ENCODE measurements around the gene LRP1B. TPM values are rescaled to one million over a fixed set of nuclear protein-coding genes. Genes with fewer than 3 reads are reported as not detected.

LRP1B gene
- total RNA-seq, 2 experiments from 2014 or later, result not detected

- Mint-ChIP-seq H3K4me3 (no peak overlapping the region), H3K9me3 (ENCODE audit: low read depth) (peaks cover 2% of the 10 kb centered on the region), H3K36me3 (ENCODE audit: low read depth) (no peaks in the 10 kb centered on the region), H3K4me1 (no peaks in the 10 kb centered on the region), H3K27me3 (no peaks in the 10 kb centered on the region), H3K27ac (no peak overlapping the region)
- POLR2A ChIA-PET, result no interaction called here
- intact Hi-C loops (cut with DNase I, micrococcal nuclease), result no loop called here
- ATAC-seq, result no peak
- CTCF ChIA-PET, result no interaction called here
- no peak for DNase-seq
Measured at GRCh38 chr2:141482697-141483096, 648.1 kb downstream of the LRP1B start.

GRCh38 chr2:141475801-141476200 is 655.0 kb downstream of the LRP1B start:
- ChIA-PET POLR2A (no interaction called here), CTCF (no interaction called here)
- peaks cover 3% of the 10 kb centered on the region for H3K9me3 Mint-ChIP-seq (ENCODE audit: low read depth)
- H3K4me1 Mint-ChIP-seq, result no peaks in the 10 kb centered on the region
- H3K36me3 Mint-ChIP-seq (ENCODE audit: low read depth), result no peaks in the 10 kb centered on the region
- intact Hi-C loops (cut with DNase I, micrococcal nuclease), result no loop called here
- ATAC-seq (no peak), DNase-seq (no peak)
- no peak overlapping the region for H3K27ac Mint-ChIP-seq
- no peak overlapping the region for H3K4me3 Mint-ChIP-seq
- H3K27me3 Mint-ChIP-seq, result no peaks in the 10 kb centered on the region

GRCh38 chr2:141468761-141469160 is 662.1 kb downstream of the LRP1B start:
- DNase-seq, result no peak
- H3K9me3 Mint-ChIP-seq (ENCODE audit: low read depth), result peaks cover 3% of the 10 kb centered on the region
- H3K4me1 Mint-ChIP-seq, result no peaks in the 10 kb centered on the region
- no peak overlapping the region for H3K27ac Mint-ChIP-seq
- ChIA-PET CTCF (no interaction called here), POLR2A (no interaction called here)
- no peak for ATAC-seq
- H3K27me3 Mint-ChIP-seq, result no peaks in the 10 kb centered on the region
- H3K4me3 Mint-ChIP-seq, result no peak overlapping the region
- intact Hi-C loops (cut with DNase I, micrococcal nuclease), result no loop called here
- no peaks in the 10 kb centered on the region for H3K36me3 Mint-ChIP-seq (ENCODE audit: low read depth)

GRCh38 chr2:141467331-141467730 is 663.5 kb downstream of the LRP1B start:
- H3K4me1 Mint-ChIP-seq, result no peaks in the 10 kb centered on the region
- no peak for DNase-seq
- CTCF ChIA-PET, result no interaction called here
- POLR2A ChIA-PET, result no interaction called here
- H3K27ac Mint-ChIP-seq, result no peak overlapping the region
- intact Hi-C loops (cut with DNase I, micrococcal nuclease), result no loop called here
- ATAC-seq, result no peak
- no peaks in the 10 kb centered on the region for H3K36me3 Mint-ChIP-seq (ENCODE audit: low read depth)
- no peaks in the 10 kb centered on the region for H3K27me3 Mint-ChIP-seq
- no peak overlapping the region for H3K4me3 Mint-ChIP-seq
- H3K9me3 Mint-ChIP-seq (ENCODE audit: low read depth), result peaks cover 3% of the 10 kb centered on the region

- Mint-ChIP-seq H3K9me3 (ENCODE audit: low read depth) (peaks cover 3% of the 10 kb centered on the region), H3K36me3 (ENCODE audit: low read depth) (no peaks in the 10 kb centered on the region), H3K27ac (no peak overlapping the region), H3K4me1 (no peaks in the 10 kb centered on the region), H3K4me3 (no peak overlapping the region), H3K27me3 (no peaks in the 10 kb centered on the region)
- POLR2A ChIA-PET, result no interaction called here
- ATAC-seq (no peak), DNase-seq (no peak)
- intact Hi-C loops (cut with DNase I, micrococcal nuclease), result no loop called here
- CTCF ChIA-PET, result no interaction called here
Measured at GRCh38 chr2:141464995-141465394, 665.8 kb downstream of the LRP1B start.

GRCh38 chr2:141458351-141458750 is 672.5 kb downstream of the LRP1B start:
- ChIA-PET POLR2A (no interaction called here), CTCF (no interaction called here)
- ATAC-seq, result no peak
- H3K4me1 Mint-ChIP-seq, result no peaks in the 10 kb centered on the region
- no peak overlapping the region for H3K4me3 Mint-ChIP-seq
- no peaks in the 10 kb centered on the region for H3K27me3 Mint-ChIP-seq
- no peak overlapping the region for H3K27ac Mint-ChIP-seq
- H3K9me3 Mint-ChIP-seq (ENCODE audit: low read depth), result peaks cover 5% of the 10 kb centered on the region
- intact Hi-C loops (cut with DNase I, micrococcal nuclease), result no loop called here
- no peak for DNase-seq
- no peaks in the 10 kb centered on the region for H3K36me3 Mint-ChIP-seq (ENCODE audit: low read depth)

GRCh38 chr2:141455877-141456276 is 674.9 kb downstream of the LRP1B start:
- Mint-ChIP-seq H3K4me3 (no peak overlapping the region), H3K9me3 (ENCODE audit: low read depth) (peaks cover 6% of the 10 kb centered on the region), H3K27ac (no peak overlapping the region), H3K27me3 (no peaks in the 10 kb centered on the region), H3K4me1 (no peaks in the 10 kb centered on the region), H3K36me3 (ENCODE audit: low read depth) (no peaks in the 10 kb centered on the region)
- POLR2A ChIA-PET, result no interaction called here
- CTCF ChIA-PET, result no interaction called here
- intact Hi-C loops (cut with DNase I, micrococcal nuclease), result no loop called here
- ATAC-seq (no peak), DNase-seq (no peak)

GRCh38 chr2:141455211-141455826 is 675.5 kb downstream of the LRP1B start:
- H3K27me3 Mint-ChIP-seq, result no peaks in the 10 kb centered on the region
- ChIA-PET POLR2A (no interaction called here), CTCF (no interaction called here)
- H3K4me1 Mint-ChIP-seq, result no peaks in the 10 kb centered on the region
- H3K4me3 Mint-ChIP-seq, result no peak overlapping the region
- ATAC-seq (no peak), DNase-seq (no peak)
- H3K36me3 Mint-ChIP-seq (ENCODE audit: low read depth), result no peaks in the 10 kb centered on the region
- peaks cover 4% of the 10 kb centered on the region for H3K9me3 Mint-ChIP-seq (ENCODE audit: low read depth)
- no peak overlapping the region for H3K27ac Mint-ChIP-seq
- intact Hi-C loops (cut with DNase I, micrococcal nuclease), result no loop called here

- Mint-ChIP-seq H3K9me3 (ENCODE audit: low read depth) (peaks cover 14% of the 10 kb centered on the region), H3K27ac (no peak overlapping the region), H3K4me3 (no peak overlapping the region), H3K36me3 (ENCODE audit: low read depth) (no peaks in the 10 kb centered on the region), H3K4me1 (no peaks in the 10 kb centered on the region), H3K27me3 (no peaks in the 10 kb centered on the region)
- intact Hi-C loops (cut with DNase I, micrococcal nuclease), result no loop called here
- POLR2A ChIA-PET, result no interaction called here
- CTCF ChIA-PET, result no interaction called here
- ATAC-seq, result no peak
- no peak for DNase-seq
Measured at GRCh38 chr2:141440072-141440635, 690.7 kb downstream of the LRP1B start.

- no peak for ATAC-seq
- H3K27ac Mint-ChIP-seq, result no peak overlapping the region
- H3K4me1 Mint-ChIP-seq, result no peaks in the 10 kb centered on the region
- H3K36me3 Mint-ChIP-seq (ENCODE audit: low read depth), result no peaks in the 10 kb centered on the region
- intact Hi-C loops (cut with DNase I, micrococcal nuclease), result no loop called here
- peaks cover 15% of the 10 kb centered on the region for H3K9me3 Mint-ChIP-seq (ENCODE audit: low read depth)
- ChIA-PET CTCF (no interaction called here), POLR2A (no interaction called here)
- no peak overlapping the region for H3K4me3 Mint-ChIP-seq
- DNase-seq, result no peak
- H3K27me3 Mint-ChIP-seq, result no peaks in the 10 kb centered on the region
Measured at GRCh38 chr2:141439524-141439923, 691.3 kb downstream of the LRP1B start.

GRCh38 chr2:141438536-141438935 is 692.3 kb downstream of the LRP1B start:
- ChIA-PET POLR2A (no interaction called here), CTCF (no interaction called here)
- H3K27me3 Mint-ChIP-seq, result no peaks in the 10 kb centered on the region
- H3K9me3 Mint-ChIP-seq (ENCODE audit: low read depth), result peaks cover 14% of the 10 kb centered on the region
- no peaks in the 10 kb centered on the region for H3K36me3 Mint-ChIP-seq (ENCODE audit: low read depth)
- H3K4me3 Mint-ChIP-seq, result no peak overlapping the region
- DNase-seq, result no peak
- intact Hi-C loops (cut with DNase I, micrococcal nuclease), result no loop called here
- no peaks in the 10 kb centered on the region for H3K4me1 Mint-ChIP-seq
- no peak overlapping the region for H3K27ac Mint-ChIP-seq
- no peak for ATAC-seq

GRCh38 chr2:141437521-141437920 is 693.3 kb downstream of the LRP1B start:
- Mint-ChIP-seq H3K4me3 (no peak overlapping the region), H3K4me1 (no peaks in the 10 kb centered on the region), H3K36me3 (ENCODE audit: low read depth) (no peaks in the 10 kb centered on the region), H3K27ac (no peak overlapping the region), H3K9me3 (ENCODE audit: low read depth) (peaks cover 13% of the 10 kb centered on the region), H3K27me3 (no peaks in the 10 kb centered on the region)
- ChIA-PET CTCF (no interaction called here), POLR2A (no interaction called here)
- DNase-seq (no peak), ATAC-seq (no peak)
- intact Hi-C loops (cut with DNase I, micrococcal nuclease), result no loop called here

GRCh38 chr2:141423124-141423523 is 707.7 kb downstream of the LRP1B start:
- H3K4me3 Mint-ChIP-seq, result no peak overlapping the region
- H3K4me1 Mint-ChIP-seq, result no peaks in the 10 kb centered on the region
- H3K9me3 Mint-ChIP-seq (ENCODE audit: low read depth), result peaks cover 7% of the 10 kb centered on the region
- no peak overlapping the region for H3K27ac Mint-ChIP-seq
- intact Hi-C loops (cut with DNase I, micrococcal nuclease), result no loop called here
- DNase-seq (no peak), ATAC-seq (no peak)
- no peaks in the 10 kb centered on the region for H3K27me3 Mint-ChIP-seq
- ChIA-PET POLR2A (no interaction called here), CTCF (no interaction called here)
- no peaks in the 10 kb centered on the region for H3K36me3 Mint-ChIP-seq (ENCODE audit: low read depth)
